PC-9 (cell line): ENCODE results near the gene NFATC1. TPM values are rescaled to one million over a fixed set of nuclear protein-coding genes. Genes with fewer than 3 reads are reported as not detected.

Experiments used
- BruUV-seq: library from RNA; stranded (reverse); fragments of 400-500 nt; replicated peaks from 2 replicates; lab custom pipeline; 2021; lab: Mats Ljungman, UMichigan
- CTCF ChIA-PET: fragments of 300-600 bp; sonication (Branson Sonifier 250); formaldehyde crosslinking; loops from one replicate; lab custom pipeline; 2022; ENCODE audit warnings: antibody characterized with exemption; lab: Charles Lee
- POLR2A ChIA-PET: fragments of 300-600 bp; sonication (Branson Sonifier 250); formaldehyde crosslinking; loops from one replicate; lab custom pipeline; 2022; ENCODE audit warnings: antibody characterized with exemption; ENCODE audit not compliant: unreplicated experiment; lab: Charles Lee
- DNase-seq, 2 experiments: peaks; one replicate each; pipeline versions ENCODE4 v3.0.0 to v3.0.0-alpha.2; 2015 to 2022; ENCODE audit warnings: mixed read lengths in 1 of 2
- H2AFZ ChIP-seq: fragments of 200-600 bp; sonication (generic); 2 replicates; pipeline ENCODE4 v1.8.1; 2017; ENCODE audit warnings: antibody characterized with exemption
- H3F3A ChIP-seq: fragments of 200-600 bp; sonication (generic); 2 replicates; pipeline ENCODE4 v1.8.1; 2017; ENCODE audit warnings: antibody characterized with exemption, mild to moderate bottlenecking, low read depth; ENCODE audit not compliant: insufficient read depth
- H3K27ac ChIP-seq: fragments of 200-600 bp; sonication (generic); 2 replicates; pipeline ENCODE4 v1.6.1; 2016; ENCODE audit warnings: mixed run types
- H3K27me3 ChIP-seq: fragments of 200-600 bp; sonication (generic); 2 replicates; pipeline ENCODE4 v1.6.1; 2016; ENCODE audit warnings: low read depth, mixed run types; ENCODE audit not compliant: insufficient read depth
- H3K36me3 ChIP-seq: fragments of 200-600 bp; sonication (generic); 2 replicates; pipeline ENCODE4 v1.6.1; 2016; ENCODE audit warnings: low read depth, mixed run types
- H3K4me1 ChIP-seq: fragments of 200-600 bp; sonication (generic); replicated peaks from 2 replicates; pipeline ENCODE4 v1.6.1; 2016; ENCODE audit warnings: mixed run types; ENCODE audit not compliant: insufficient read depth
- H3K4me2 ChIP-seq: fragments of 200-600 bp; sonication (generic); 2 replicates; pipeline ENCODE4 v1.6.1; 2017; ENCODE audit warnings: mixed run types
- H3K4me3 ChIP-seq: fragments of 200-600 bp; sonication (generic); 2 replicates; pipeline ENCODE4 v1.6.1; 2016; ENCODE audit warnings: mixed run types
- H3K79me2 ChIP-seq: fragments of 200-600 bp; sonication (generic); 2 replicates; pipeline ENCODE4 v1.6.1; 2017; ENCODE audit warnings: low read depth, mixed run types
- H3K9me2 ChIP-seq: fragments of 200-600 bp; sonication (generic); 2 replicates; pipeline ENCODE4 v1.8.1; 2017; ENCODE audit warnings: mild to moderate bottlenecking; ENCODE audit not compliant: insufficient read depth
- H3K9me3 ChIP-seq: fragments of 200-600 bp; sonication (generic); 2 replicates; pipeline ENCODE4 v1.8.1; 2016; ENCODE audit warnings: low read depth; ENCODE audit not compliant: insufficient read depth
- H4K20me1 ChIP-seq: fragments of 200-600 bp; sonication (generic); 2 replicates; pipeline ENCODE4 v1.8.1; 2017; ENCODE audit not compliant: insufficient read depth
- EZH2 ChIP-seq: fragments of 200-600 bp; sonication (generic); IDR thresholded peaks from 2 replicates; pipeline ENCODE4 v1.8.0; 2017; ENCODE audit warnings: antibody characterized with exemption, low read depth
- intact Hi-C: fragments of 100-400 bp; cut with micrococcal nuclease; formaldehyde crosslinking; loops from one replicate; pipeline ENCODE4 v1.10.0; 2022; ENCODE audit not compliant: unreplicated experiment
- total RNA-seq: library from RNA; stranded (reverse); gene quantifications from 2 replicates; pipeline ENCODE4 v1.2.3, GENCODE V29; 2021
- TF ChIP-seq, protein P1 (sequence below): fragments of 200-600 bp; sonication (generic); conservative IDR thresholded peaks from 2 replicates; pipeline ENCODE4 v1.6.1; 2017; ENCODE audit warnings: mixed run types, antibody characterized with exemption, mild to moderate bottlenecking, moderate library complexity

The NFATC1 gene
- total RNA-seq, 1 experiment from 2014 or later: 2.6 TPM

GRCh38 chr18:79532313-79533007 is 136.7 kb downstream of the NFATC1 start:
- Histone ChIP-seq H3K79me2 (no peaks in the 10 kb centered on the region), H2AFZ (no peak overlapping the region), H3K27me3 (peaks cover 86% of the 10 kb centered on the region), H4K20me1 (no peaks in the 10 kb centered on the region; the same call in 1 of the 2 replicates), H3K27ac (no peak overlapping the region), H3K4me2 (no peak overlapping the region), H3K9me3 (no peaks in the 10 kb centered on the region), H3K4me1 (no peaks in the 10 kb centered on the region), H3K4me3 (no peak overlapping the region), H3K9me2 (no peaks in the 10 kb centered on the region), H3F3A (no peaks in the 10 kb centered on the region), H3K36me3 (no peaks in the 10 kb centered on the region)
- no peak for DNase-seq
- POLR2A ChIA-PET: no interaction called here
- intact Hi-C loops: no loop called here
- no peak for TF ChIP-seq EZH2
- TF ChIP-seq, protein P1, sequence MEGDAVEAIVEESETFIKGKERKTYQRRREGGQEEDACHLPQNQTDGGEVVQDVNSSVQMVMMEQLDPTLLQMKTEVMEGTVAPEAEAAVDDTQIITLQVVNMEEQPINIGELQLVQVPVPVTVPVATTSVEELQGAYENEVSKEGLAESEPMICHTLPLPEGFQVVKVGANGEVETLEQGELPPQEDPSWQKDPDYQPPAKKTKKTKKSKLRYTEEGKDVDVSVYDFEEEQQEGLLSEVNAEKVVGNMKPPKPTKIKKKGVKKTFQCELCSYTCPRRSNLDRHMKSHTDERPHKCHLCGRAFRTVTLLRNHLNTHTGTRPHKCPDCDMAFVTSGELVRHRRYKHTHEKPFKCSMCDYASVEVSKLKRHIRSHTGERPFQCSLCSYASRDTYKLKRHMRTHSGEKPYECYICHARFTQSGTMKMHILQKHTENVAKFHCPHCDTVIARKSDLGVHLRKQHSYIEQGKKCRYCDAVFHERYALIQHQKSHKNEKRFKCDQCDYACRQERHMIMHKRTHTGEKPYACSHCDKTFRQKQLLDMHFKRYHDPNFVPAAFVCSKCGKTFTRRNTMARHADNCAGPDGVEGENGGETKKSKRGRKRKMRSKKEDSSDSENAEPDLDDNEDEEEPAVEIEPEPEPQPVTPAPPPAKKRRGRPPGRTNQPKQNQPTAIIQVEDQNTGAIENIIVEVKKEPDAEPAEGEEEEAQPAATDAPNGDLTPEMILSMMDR: no peak
- no TSS peak for BruUV-seq
- CTCF ChIA-PET: no interaction called here

GRCh38 chr18:79533146-79533545 is 137.4 kb downstream of the NFATC1 start:
- ChIA-PET CTCF (no interaction called here), POLR2A (no interaction called here)
- Histone ChIP-seq H4K20me1 (no peaks in the 10 kb centered on the region; the same call in 1 of the 2 replicates), H3K79me2 (no peaks in the 10 kb centered on the region), H3K9me2 (no peaks in the 10 kb centered on the region), H2AFZ (no peak overlapping the region), H3F3A (no peaks in the 10 kb centered on the region), H3K4me2 (no peak overlapping the region), H3K27ac (no peak overlapping the region), H3K27me3 (peaks cover 87% of the 10 kb centered on the region), H3K36me3 (no peaks in the 10 kb centered on the region), H3K4me1 (no peaks in the 10 kb centered on the region), H3K4me3 (no peak overlapping the region), H3K9me3 (no peaks in the 10 kb centered on the region)
- TF ChIP-seq, protein P1: no peak
- no peak for TF ChIP-seq EZH2
- no TSS peak for BruUV-seq
- intact Hi-C loops: no loop called here
- no peak for DNase-seq

DNA sequence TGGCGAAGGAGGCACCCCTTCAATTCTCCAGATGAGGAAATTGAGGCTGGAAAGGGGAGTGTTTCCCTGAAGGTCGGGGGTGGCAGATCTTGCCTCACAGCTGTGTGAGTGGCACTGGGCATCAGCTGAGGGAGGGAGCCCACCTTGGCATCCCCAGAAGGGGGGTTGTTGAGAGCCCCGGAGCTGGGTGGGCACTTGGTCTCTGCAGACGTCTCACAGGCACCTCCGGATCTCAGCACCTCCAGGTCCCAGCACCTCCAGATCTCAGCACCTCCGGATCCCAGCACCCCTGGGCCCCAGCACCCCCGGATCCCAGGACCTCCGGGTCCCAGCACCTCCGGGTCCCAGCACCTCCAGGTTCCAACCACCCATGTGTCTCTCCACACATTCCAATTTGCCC is 137.9 kb downstream of the NFATC1 start:
- TF ChIP-seq EZH2: no peak
- TF ChIP-seq, protein P1: no peak
- DNase-seq: no peak
- POLR2A ChIA-PET: no interaction called here
- CTCF ChIA-PET: no interaction called here
- H3K79me2 ChIP-seq: no peaks in the 10 kb centered on the region
- no peaks in the 10 kb centered on the region for H3K4me1 ChIP-seq
- peaks cover 87% of the 10 kb centered on the region for H3K27me3 ChIP-seq
- H2AFZ ChIP-seq: no peak overlapping the region
- no TSS peak for BruUV-seq
- H3F3A ChIP-seq: no peaks in the 10 kb centered on the region
- H3K4me2 ChIP-seq: no peak overlapping the region
- intact Hi-C loops: no loop called here
- H3K9me2 ChIP-seq: no peaks in the 10 kb centered on the region
- H3K4me3 ChIP-seq: no peak overlapping the region
- no peaks in the 10 kb centered on the region; the same call in 1 of the 2 replicates for H4K20me1 ChIP-seq
- no peaks in the 10 kb centered on the region for H3K36me3 ChIP-seq
- no peaks in the 10 kb centered on the region for H3K9me3 ChIP-seq
- no peak overlapping the region for H3K27ac ChIP-seq
